Measurements from ENCODE around the gene KATNAL1.

DNA sequence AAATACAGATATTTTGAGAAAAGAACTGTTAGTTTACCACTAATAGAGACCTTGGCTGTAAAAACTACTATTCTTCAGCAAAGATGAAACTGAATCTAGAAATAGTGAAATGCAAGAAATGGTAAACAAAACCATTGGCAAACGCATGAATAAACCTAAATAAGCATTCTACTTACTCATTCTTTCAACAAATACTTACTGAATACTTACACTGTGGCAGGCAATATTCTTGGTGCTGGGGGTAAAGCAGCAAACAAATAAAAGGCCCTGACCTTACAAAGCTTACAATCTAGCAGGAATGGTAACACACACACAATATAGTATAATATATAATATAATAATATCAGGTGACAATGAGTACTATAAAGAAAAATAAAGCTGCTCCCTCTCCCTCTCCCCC lies 38.7 kb downstream of the KATNAL1 start:
- no peak for TF ChIP-seq EP300 (IDR thresholded peaks at IDR 0.05; ENCODE audit: low read depth)
- TF ChIP-seq, protein P1, sequence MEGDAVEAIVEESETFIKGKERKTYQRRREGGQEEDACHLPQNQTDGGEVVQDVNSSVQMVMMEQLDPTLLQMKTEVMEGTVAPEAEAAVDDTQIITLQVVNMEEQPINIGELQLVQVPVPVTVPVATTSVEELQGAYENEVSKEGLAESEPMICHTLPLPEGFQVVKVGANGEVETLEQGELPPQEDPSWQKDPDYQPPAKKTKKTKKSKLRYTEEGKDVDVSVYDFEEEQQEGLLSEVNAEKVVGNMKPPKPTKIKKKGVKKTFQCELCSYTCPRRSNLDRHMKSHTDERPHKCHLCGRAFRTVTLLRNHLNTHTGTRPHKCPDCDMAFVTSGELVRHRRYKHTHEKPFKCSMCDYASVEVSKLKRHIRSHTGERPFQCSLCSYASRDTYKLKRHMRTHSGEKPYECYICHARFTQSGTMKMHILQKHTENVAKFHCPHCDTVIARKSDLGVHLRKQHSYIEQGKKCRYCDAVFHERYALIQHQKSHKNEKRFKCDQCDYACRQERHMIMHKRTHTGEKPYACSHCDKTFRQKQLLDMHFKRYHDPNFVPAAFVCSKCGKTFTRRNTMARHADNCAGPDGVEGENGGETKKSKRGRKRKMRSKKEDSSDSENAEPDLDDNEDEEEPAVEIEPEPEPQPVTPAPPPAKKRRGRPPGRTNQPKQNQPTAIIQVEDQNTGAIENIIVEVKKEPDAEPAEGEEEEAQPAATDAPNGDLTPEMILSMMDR (IDR thresholded peaks at IDR 0.05), result no peak
- TF ChIP-seq POLR2A (IDR thresholded peaks at IDR 0.05), result no peak
- no peak for TF ChIP-seq POLR2AphosphoS5 (IDR thresholded peaks at IDR 0.05)

All from transverse colon (tissue), 4 donors.